Smooth muscle cell (in vitro differentiated cells): ENCODE data around the gene ZCCHC24. TPM values are rescaled to one million over a fixed set of nuclear protein-coding genes. Genes with fewer than 3 reads are reported as not detected.

Experiments
- DNase-seq: peaks from one replicate; lab custom pipeline; 2025; ENCODE audit not compliant: unreplicated experiment; lab: John Stamatoyannopoulos, UW
- H2AFZ ChIP-seq: fragments of 200-600 bp; sonication (generic); 2 replicates; pipeline ENCODE4 v1.6.0; 2016; ENCODE audit warnings: antibody characterized with exemption, low read depth, mild to moderate bottlenecking
- H3F3A ChIP-seq: fragments of 200-600 bp; sonication (generic); 2 replicates; pipeline ENCODE4 v1.6.0; 2017; ENCODE audit warnings: antibody characterized with exemption, low read depth
- H3K27ac ChIP-seq: fragments of 200-600 bp; sonication (generic); 2 replicates; pipeline ENCODE4 v1.5.1; 2016; ENCODE audit warnings: low read depth, mild to moderate bottlenecking
- H3K27me3 ChIP-seq: fragments of 200-600 bp; sonication (generic); 2 replicates; pipeline ENCODE4 v1.6.1; 2016; ENCODE audit warnings: low read depth, mild to moderate bottlenecking
- H3K36me3 ChIP-seq: fragments of 200-600 bp; sonication (generic); 2 replicates; pipeline ENCODE4 v1.5.1; 2016; ENCODE audit warnings: low read depth
- H3K4me1 ChIP-seq: fragments of 200-600 bp; sonication (generic); 2 replicates; pipeline ENCODE4 v1.5.1; 2016; ENCODE audit warnings: low read depth
- H3K4me2 ChIP-seq: fragments of 200-600 bp; sonication (generic); 2 replicates; pipeline ENCODE4 v1.6.0; 2016; ENCODE audit warnings: mild to moderate bottlenecking
- H3K4me3 ChIP-seq: fragments of 200-600 bp; sonication (generic); 2 replicates; pipeline ENCODE4 v1.5.1; 2016; ENCODE audit warnings: mild to moderate bottlenecking
- H3K79me2 ChIP-seq: fragments of 200-600 bp; sonication (generic); 2 replicates; pipeline ENCODE4 v1.6.0; 2016; ENCODE audit warnings: low read depth, mild to moderate bottlenecking
- H3K9ac ChIP-seq: fragments of 200-600 bp; sonication (generic); 2 replicates; pipeline ENCODE4 v1.6.0; 2016; ENCODE audit warnings: low read depth
- H3K9me3 ChIP-seq: fragments of 200-600 bp; sonication (generic); replicated peaks from 2 replicates; pipeline ENCODE4 v1.5.1; 2016; ENCODE audit warnings: low read depth
- H4K20me1 ChIP-seq: fragments of 200-600 bp; sonication (generic); 2 replicates; pipeline ENCODE4 v1.6.0; 2016; ENCODE audit warnings: low read depth
- CTCF ChIP-seq: fragments of 200-600 bp; sonication (generic); IDR thresholded peaks from 2 replicates; pipeline ENCODE4 v1.5.1; 2017; ENCODE audit warnings: borderline replicate concordance, mild to moderate bottlenecking, antibody characterized with exemption; ENCODE audit not compliant: insufficient read depth, poor library complexity, severe bottlenecking
- WGBS: methylation state at CpG from one replicate; pipeline ENCODE4 v1.1.7; 2016; ENCODE audit warnings: low lambda C conversion rate; 5-methylcytosine and 5-hydroxymethylcytosine counted together
- polyA plus RNA-seq: library from polyadenylated mRNA; unstranded; fragments of >200 nt; fragmentation: Nextera tagmentation; extraction: Ambion mirVana; gene quantifications from 2 replicates; pipeline ENCODE4 v1.2.1, GENCODE V29; 2016
- total RNA-seq: library from RNA; depleted of rRNA; stranded (reverse); fragments of >200 nt; gene quantifications from 2 replicates; pipeline ENCODE4 v1.2.3, GENCODE V29; 2014

The ZCCHC24 gene
- total and polyA plus RNA-seq, 2 experiments from 2014 or later = 21.9 to 52.1 TPM

- 67% methylated on average over 13 of the region's 13 CpGs for WGBS
- peaks cover 32% of the 10 kb centered on the region for H3K4me1 ChIP-seq
- TF ChIP-seq CTCF = no peak
- peaks cover 39% of the 10 kb centered on the region for H4K20me1 ChIP-seq
- H3K79me2 ChIP-seq = peaks cover 22% of the 10 kb centered on the region
- H3K4me2 ChIP-seq = no peak overlapping the region
- no peaks in the 10 kb centered on the region for H3K36me3 ChIP-seq
- peaks cover 14% of the 10 kb centered on the region for H3F3A ChIP-seq
- H3K4me3 ChIP-seq = no peak overlapping the region
- H3K9ac ChIP-seq = no peak overlapping the region
- H3K27me3 ChIP-seq = no peaks in the 10 kb centered on the region
- no peak for DNase-seq
- H3K9me3 ChIP-seq = no peaks in the 10 kb centered on the region
- peak overlapping the region; percentile 35 for H3K27ac ChIP-seq
- H2AFZ ChIP-seq = no peak overlapping the region
These were observed 38.6 kb downstream of the ZCCHC24 start for GRCh38 chr10:79406683-79407422.

- H3K4me2 ChIP-seq = peak overlapping the region; percentile 70
- peaks cover 36% of the 10 kb centered on the region for H3K4me1 ChIP-seq
- peak overlapping the region; percentile 35 for H3K27ac ChIP-seq
- H3K9ac ChIP-seq = no peak overlapping the region
- peaks cover 39% of the 10 kb centered on the region for H4K20me1 ChIP-seq
- no peak overlapping the region for H2AFZ ChIP-seq
- H3K79me2 ChIP-seq = peaks cover 23% of the 10 kb centered on the region
- no peaks in the 10 kb centered on the region for H3K27me3 ChIP-seq
- H3F3A ChIP-seq = peaks cover 21% of the 10 kb centered on the region
- 63% methylated on average over 8 of the region's 8 CpGs for WGBS
- no peak for DNase-seq
- H3K36me3 ChIP-seq = no peaks in the 10 kb centered on the region
- no peaks in the 10 kb centered on the region for H3K9me3 ChIP-seq
- no peak for TF ChIP-seq CTCF
- no peak overlapping the region for H3K4me3 ChIP-seq
These were observed 39.4 kb downstream of the ZCCHC24 start for GRCh38 chr10:79405995-79406515.

GRCh38 chr10:79405221-79405994 is 40.0 kb downstream of the ZCCHC24 start:
- Histone ChIP-seq H3K27me3 (no peaks in the 10 kb centered on the region), H3K27ac (peak overlapping the region; percentile 35), H3F3A (peaks cover 21% of the 10 kb centered on the region), H3K4me1 (peaks cover 36% of the 10 kb centered on the region), H3K36me3 (no peaks in the 10 kb centered on the region), H2AFZ (no peak overlapping the region), H4K20me1 (peaks cover 39% of the 10 kb centered on the region), H3K4me2 (peak overlapping the region; percentile 70), H3K9me3 (no peaks in the 10 kb centered on the region), H3K9ac (no peak overlapping the region), H3K79me2 (peaks cover 23% of the 10 kb centered on the region), H3K4me3 (no peak overlapping the region)
- TF ChIP-seq CTCF = no peak
- WGBS = 60% methylated on average over 13 of the region's 13 CpGs
- no peak for DNase-seq
